ENCODE data around the gene NFATC1. TPM values are rescaled to one million over a fixed set of nuclear protein-coding genes. Genes with fewer than 3 reads are reported as not detected.

Gene NFATC1
- total RNA-seq, 6 experiments from 2014 or later: 0.57 to 2.0 (median 0.89) TPM

- no peak for TF ChIP-seq CTCF (IDR thresholded peaks at IDR 0.05)
- no peaks in the 10 kb centered on the region; the same call in none of the 2 replicates for H3K27me3 Mint-ChIP-seq (ENCODE audit: insufficient read depth)
- H3K4me1 Mint-ChIP-seq (ENCODE audit: low read depth): no peaks in the 10 kb centered on the region
- H3K4me3 Mint-ChIP-seq: no peak overlapping the region
- H3K27ac Mint-ChIP-seq: no peak overlapping the region
- DNase-seq: no peak
- no peaks in the 10 kb centered on the region for H3K9me3 Mint-ChIP-seq
- no peaks in the 10 kb centered on the region; the same call in 1 of the 2 replicates for H3K36me3 Mint-ChIP-seq (ENCODE audit: low read depth)
These were observed 7.4 kb downstream of the NFATC1 start for GRCh38 chr18:79402977-79403722.

GRCh38 chr18:79403723-79404566, 8.2 kb downstream of the NFATC1 start:
- no peaks in the 10 kb centered on the region; the same call in 1 of the 2 replicates for H3K36me3 Mint-ChIP-seq (ENCODE audit: low read depth)
- H3K27ac Mint-ChIP-seq: no peak overlapping the region
- H3K4me3 Mint-ChIP-seq: no peak overlapping the region
- H3K9me3 Mint-ChIP-seq: no peaks in the 10 kb centered on the region
- no peak for DNase-seq
- no peaks in the 10 kb centered on the region; the same call in none of the 2 replicates for H3K27me3 Mint-ChIP-seq (ENCODE audit: insufficient read depth)
- no peak for TF ChIP-seq CTCF (IDR thresholded peaks at IDR 0.05)
- H3K4me1 Mint-ChIP-seq (ENCODE audit: low read depth): no peaks in the 10 kb centered on the region

GRCh38 chr18:79404567-79404910, 8.8 kb downstream of the NFATC1 start:
- Mint-ChIP-seq H3K27ac (no peak overlapping the region), H3K4me1 (ENCODE audit: low read depth) (no peaks in the 10 kb centered on the region), H3K36me3 (ENCODE audit: low read depth) (no peaks in the 10 kb centered on the region; the same call in 1 of the 2 replicates), H3K4me3 (no peak overlapping the region), H3K9me3 (no peaks in the 10 kb centered on the region), H3K27me3 (ENCODE audit: insufficient read depth) (no peaks in the 10 kb centered on the region; the same call in 1 of the 2 replicates)
- TF ChIP-seq CTCF (IDR thresholded peaks at IDR 0.05): no peak
- no peak for DNase-seq

- no peak overlapping the region for H3K27ac Mint-ChIP-seq
- H3K4me1 Mint-ChIP-seq (ENCODE audit: low read depth): no peaks in the 10 kb centered on the region
- no peaks in the 10 kb centered on the region; the same call in 1 of the 2 replicates for H3K36me3 Mint-ChIP-seq (ENCODE audit: low read depth)
- no peak for TF ChIP-seq CTCF (IDR thresholded peaks at IDR 0.05)
- no peak overlapping the region for H3K4me3 Mint-ChIP-seq
- no peaks in the 10 kb centered on the region for H3K9me3 Mint-ChIP-seq
- no peak for DNase-seq
- H3K27me3 Mint-ChIP-seq (ENCODE audit: insufficient read depth): no peaks in the 10 kb centered on the region; the same call in 1 of the 2 replicates
These were observed 9.5 kb downstream of the NFATC1 start for GRCh38 chr18:79405019-79405780.

Data from HFFc6 (cell line).